NOMO-1 treated with dmso at 0.1 percent for 144 hours (cell line): ENCODE results near the gene GRK1.

Source experiments
- DNase-seq: peaks from one replicate; lab custom pipeline; 2025; ENCODE audit not compliant: unreplicated experiment; lab: John Stamatoyannopoulos, UW

GRK1 gene

DNA sequence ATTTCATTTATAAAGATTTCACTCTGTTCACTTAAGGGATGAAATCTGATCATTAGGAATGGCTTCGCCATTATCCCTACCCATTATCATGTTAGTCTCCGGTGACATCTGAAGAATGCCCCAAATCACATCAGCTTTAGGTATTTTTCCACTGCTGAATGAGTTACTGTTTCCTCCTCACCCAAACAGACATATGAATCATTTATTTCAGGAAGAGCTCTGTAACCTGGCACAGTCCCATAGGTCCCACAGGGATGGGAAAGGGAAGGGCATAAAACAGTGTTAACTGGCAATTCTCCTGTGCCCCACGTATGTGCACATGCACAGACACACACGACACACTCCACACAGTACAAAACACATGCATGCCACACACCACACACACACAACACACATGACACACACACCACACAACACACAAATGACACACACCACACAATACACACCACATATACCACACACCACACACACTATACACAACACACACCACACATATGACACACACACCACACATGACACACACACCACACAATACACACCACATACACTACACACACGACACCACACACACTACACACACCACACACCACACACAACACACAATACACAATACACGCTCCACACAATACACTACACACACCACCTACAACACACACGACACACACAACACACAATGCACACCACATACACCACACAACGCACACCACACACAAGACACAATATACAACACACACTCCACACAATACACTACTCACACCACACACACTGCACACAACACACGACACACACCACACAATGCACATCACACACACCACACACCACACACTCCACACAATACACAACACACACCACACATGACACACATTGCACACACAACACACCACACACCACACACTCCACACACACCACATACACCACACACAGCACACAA lies 107.4 kb downstream of the GRK1 start:
- no peak for DNase-seq

DNA sequence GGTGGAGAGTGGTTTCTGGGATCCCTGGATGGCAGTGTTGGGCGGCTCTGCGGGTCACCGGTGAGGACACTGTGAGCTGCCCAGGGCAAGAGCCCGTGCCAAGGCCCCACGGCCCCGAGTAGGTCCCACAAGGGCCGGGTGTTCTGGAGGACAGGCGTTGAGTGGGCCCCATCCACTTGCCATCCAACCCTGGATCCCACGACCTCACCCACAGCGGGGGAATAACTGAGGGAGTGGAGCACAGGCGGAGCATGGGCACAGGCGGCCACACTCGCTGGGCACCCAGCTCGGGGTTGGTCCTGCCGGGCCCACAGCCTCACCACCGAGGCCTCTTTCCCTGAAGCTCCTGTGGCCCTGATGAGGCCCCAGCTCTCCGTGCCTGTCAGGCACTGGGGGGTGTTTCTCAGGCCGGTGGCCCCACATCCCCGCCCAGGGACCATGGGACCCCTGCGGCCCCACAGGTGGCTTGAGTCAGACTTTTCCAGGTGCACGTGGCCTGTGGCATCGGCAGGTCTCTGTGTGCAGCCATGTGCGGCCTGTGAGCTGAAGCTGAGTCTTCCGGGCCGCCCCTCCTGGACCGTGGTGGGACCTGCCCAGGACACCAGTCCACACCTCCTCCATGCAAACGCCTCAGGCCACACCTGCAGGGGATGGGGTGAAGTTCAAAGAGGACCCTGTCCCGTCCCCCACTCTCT lies 108.6 kb downstream of the GRK1 start:
- no peak for DNase-seq

DNA sequence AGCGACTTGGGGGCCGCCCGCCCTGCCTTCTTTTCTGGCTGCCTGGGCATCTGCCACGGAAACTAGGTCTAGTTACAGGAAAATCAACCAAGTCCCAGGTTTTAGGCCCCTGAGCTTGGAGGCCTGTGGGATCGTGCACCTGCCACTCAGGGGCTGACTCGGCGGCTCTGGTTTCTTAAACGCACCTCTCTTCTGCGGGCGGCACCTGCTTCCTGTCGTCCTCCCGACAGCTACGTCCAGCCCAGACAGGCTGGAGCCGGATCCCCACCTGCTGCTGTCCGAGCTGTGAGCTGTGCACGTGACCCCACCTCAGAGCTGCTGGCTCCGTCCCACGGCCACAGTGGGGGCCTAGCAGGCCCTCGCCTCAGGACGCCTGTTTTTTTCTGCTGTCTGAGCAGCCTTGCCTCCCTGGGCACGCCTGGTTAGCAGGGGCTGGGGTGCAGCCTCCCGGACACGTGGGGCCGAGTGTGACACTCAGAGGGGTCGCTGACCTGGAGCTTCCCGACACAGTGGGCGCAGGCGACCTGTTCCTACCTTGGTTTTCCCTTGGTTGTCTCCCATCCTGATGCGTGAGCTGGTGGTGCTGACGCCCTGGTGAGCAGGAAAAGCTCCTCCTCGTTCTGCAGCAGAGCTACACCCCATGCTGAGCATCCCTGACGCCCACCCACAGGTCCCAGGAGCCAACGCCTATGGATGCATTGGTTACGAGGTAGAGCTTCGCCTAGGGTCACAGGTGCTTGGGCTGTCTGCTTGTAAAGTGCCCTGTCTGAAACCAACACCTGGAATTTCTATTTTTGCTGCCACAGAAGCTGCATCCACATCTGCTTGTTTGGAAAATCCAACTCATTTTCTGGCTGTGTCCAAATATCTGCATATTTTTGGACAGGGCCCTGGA lies 109.5 kb downstream of the GRK1 start:
- no peak for DNase-seq

DNA sequence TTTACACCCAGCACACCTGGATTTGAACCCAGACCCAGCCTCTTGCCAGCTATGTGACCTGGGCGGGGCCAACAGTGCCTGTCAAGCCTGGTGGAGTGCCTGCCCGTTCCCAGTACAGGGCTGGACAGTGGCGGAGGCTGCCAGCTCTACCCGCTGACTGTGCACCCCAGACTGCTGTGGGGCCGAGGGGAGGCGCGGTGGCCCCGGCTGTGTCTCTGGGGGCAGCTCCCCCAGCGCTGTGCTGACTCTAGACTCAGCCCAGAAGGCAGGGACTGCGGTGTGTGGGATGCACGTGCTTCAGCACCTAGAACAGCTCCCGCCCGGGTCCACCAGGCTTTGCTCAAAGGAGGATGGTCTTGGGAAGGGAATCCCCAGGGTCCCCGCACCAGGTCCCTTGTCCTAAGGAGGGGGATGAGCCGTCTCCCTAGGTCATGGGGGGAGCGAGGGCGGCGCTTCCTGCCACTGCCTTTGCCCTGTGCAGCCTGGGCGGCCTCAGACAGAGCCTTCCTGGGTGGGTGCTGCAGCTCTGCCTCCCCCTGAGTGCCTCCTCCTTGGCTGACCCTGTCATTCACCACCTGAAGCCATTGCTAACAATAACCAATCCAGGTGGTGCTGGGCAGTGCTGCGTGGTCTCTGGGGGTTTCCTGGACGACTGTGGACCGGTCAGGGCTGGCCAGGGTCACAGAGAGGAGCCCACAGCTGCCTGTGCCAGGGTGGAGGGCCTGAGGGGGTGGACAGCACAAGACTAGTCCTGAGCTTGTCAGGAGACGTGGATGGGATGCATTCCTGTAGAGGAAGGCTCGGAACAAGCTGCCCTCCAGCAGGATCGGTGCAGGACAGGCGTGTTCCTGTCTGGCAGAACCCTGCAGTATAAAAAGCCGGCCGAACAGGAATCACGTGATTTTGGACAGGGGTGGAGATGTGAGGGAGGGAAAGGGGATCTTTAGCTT lies 110.6 kb downstream of the GRK1 start:
- DNase-seq, result no peak

DNA sequence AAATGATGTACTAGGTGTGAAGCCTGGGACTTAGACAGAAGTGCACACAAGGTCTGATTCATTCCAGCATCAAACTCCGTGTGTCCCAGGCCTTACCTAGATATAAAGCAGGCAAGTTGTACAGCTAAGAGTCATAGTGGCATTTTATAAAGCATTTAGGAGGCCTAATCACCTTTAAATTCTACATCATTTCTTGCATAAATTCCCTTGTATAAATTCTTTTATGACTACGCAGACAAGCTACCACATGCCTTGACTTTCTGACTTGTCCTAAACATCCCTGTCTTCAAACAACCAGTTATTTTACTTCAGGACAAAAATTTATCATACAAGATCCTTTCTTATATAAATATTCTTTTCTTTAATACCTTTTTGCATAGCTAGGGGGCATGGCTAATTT lies 114.6 kb downstream of the GRK1 start:
- DNase-seq, result no peak

DNA sequence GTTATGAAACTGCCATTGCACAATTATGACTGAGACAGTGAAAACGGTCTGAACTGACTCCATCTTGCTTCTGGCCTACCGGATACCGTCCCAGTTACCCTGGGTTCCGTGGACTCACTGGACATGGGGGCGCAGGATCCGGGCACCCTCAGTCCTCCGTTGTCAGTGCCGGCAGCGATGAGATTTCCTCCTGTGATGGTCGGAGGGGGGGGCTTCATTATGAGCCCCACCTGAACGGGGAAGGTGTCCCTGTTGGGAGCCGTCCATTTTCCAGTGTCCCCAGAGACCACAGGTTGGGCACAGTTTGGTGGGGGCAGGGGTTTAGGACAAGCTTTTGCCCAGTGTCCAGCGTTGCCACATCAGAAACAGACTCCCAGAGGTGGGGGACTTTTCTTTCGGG lies 115.5 kb downstream of the GRK1 start:
- no peak for DNase-seq

DNA sequence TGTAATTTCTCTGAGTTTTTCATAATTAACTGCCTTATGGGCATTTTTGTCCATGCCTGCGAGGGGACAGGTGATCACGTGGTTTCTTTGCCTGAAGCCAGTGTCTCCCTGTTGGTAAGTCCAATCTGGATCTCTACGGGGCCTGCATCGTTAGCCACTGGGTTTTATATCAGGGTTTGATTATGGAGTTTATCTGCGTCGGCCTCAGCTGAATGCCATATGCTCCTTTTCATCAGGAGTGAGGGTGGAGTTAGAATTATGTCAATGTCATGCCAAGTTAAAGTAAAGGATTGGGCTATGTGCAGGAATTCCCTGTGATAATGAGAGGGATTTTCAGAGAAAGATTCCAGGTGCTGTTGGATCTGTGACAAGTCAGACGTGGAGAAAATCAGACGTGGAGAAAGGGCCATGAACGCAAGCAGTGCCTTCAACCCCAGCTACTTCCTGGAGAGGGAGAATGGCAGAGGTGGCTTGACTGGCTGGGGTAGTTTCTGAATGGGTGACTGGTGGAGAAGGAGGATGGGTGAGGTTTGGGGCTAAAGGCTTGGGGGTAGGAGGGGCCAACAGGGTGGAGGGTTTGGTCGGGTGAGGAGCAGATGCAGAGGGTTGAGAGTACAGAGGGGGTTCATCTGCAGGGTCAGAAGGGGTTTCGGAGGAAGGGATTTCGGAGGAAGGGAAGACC lies 116.3 kb downstream of the GRK1 start:
- DNase-seq, result no peak

DNA sequence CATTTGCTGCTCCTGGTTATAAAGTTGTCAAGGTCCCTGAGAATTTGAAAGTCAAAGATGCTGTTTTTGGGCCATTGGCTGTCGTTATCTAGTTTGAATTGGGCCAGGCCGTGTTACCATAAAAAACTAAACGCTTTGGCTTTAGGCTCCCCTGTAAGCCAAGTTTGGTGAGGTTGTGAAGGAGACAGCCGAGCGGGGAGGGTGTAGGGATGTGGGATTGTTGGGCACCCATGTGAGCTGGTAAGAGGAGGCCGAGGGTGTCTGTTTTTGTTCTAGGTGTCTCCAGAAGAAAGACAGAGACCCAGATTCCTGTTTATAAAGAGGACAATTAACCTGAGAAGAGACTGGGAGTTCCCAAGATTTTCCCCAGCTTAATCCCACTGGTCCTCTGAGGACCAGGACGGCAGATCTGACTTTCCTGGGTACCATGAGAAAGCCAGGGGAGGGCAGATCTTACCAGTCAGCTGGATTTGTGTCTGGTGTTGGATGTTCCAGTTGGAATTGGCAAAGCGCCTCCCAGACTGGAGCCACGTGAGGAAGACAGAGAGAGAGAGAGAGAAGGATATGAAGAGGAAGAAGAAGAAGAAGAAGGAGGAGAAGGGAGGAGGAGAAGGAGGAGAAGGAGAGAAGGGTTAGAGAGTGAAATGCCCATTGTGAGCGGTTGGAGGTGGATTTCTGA lies 117.1 kb downstream of the GRK1 start:
- no peak for DNase-seq

DNA sequence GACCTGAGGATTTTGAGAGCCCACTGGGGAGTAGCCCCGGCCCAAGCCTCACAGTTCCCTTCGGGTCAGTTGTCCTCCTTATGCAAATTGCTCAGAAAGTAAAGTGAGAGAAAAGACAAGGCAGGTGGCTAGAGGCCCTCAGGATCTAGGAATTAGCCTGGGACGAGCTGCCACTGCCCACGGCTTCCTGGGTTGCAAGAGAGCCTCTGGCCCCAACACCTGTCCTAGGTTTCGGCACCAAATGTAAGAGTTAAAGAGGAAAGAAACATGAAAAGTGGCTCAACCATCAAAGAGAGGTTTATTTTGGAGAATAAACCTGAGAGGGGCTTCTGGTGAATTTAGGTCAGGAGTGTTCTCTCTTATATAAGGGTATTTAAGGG lies 117.6 kb downstream of the GRK1 start:
- DNase-seq, result no peak

DNA sequence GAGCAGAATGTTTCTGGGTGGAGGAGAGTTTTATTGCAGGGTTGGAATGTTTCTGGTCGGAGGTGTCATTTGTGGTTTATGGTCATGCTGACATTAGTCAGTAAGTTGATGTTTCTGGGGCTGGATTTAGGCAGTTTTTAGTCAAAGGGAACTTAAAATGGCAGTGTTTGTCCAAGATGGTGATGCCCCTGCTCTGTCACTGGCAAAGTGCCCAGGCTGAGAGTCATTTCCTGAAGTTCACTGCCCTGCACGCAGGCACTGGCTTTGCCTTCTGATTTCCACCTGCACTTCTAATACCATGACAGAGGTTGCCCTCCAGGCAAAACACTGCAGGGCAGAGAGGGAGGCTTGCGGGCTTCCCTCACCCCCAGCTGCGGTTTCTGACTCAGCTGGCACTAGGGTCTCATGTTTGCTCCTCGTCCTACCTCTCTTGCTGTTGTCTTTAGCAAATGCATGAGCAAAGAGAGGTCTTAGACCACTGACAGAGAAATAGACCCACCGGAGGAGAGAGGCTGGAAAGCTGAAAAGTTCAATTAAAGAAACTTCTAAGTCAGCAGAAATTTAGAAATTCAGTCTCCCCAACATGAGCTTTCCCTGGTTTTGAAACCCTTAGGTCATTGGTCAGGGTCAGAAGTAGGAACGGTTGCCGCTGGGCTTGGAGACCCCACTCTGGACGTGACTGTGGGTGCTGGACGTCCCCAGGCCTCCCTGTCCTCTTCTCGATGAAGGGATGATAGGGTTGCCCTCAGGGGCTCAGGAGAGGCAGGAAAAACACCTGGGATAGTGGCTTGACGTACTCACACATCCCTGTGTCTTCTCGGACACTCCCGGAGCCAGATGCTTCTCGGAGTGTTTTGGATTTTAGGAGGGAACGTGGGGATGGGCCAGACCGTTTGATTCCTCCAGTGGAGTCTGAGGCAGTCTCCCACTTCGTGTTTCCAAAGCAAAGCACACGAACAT lies 118.3 kb downstream of the GRK1 start:
- no peak for DNase-seq

DNA sequence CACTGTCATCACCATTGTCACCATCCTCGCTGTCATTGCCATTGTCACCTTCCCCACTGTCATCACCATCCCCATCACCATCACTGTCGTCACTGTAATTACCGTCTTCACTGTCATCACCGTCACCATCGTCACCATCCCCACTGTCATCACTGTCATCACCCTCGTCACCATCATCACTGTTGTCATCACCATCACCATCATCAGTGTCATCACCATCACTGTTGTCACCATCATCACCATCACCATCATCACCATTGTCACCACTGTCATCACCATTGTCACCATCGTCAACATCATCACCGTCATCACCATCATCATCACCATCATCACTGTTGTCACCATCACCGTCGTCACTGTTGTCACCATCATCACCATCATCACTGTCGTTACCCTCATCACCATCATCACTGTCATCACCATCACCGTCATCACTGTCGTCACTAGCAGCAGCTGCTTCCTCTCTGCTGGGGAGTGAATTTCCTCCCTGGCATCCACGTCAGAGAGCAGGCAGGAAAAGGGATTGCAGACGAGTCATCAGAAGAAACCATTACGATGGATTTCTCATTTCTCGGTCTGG lies 119.3 kb downstream of the GRK1 start:
- no peak for DNase-seq
